ENCODE data around the gene ACSM3.

Gene ACSM3

DNA sequence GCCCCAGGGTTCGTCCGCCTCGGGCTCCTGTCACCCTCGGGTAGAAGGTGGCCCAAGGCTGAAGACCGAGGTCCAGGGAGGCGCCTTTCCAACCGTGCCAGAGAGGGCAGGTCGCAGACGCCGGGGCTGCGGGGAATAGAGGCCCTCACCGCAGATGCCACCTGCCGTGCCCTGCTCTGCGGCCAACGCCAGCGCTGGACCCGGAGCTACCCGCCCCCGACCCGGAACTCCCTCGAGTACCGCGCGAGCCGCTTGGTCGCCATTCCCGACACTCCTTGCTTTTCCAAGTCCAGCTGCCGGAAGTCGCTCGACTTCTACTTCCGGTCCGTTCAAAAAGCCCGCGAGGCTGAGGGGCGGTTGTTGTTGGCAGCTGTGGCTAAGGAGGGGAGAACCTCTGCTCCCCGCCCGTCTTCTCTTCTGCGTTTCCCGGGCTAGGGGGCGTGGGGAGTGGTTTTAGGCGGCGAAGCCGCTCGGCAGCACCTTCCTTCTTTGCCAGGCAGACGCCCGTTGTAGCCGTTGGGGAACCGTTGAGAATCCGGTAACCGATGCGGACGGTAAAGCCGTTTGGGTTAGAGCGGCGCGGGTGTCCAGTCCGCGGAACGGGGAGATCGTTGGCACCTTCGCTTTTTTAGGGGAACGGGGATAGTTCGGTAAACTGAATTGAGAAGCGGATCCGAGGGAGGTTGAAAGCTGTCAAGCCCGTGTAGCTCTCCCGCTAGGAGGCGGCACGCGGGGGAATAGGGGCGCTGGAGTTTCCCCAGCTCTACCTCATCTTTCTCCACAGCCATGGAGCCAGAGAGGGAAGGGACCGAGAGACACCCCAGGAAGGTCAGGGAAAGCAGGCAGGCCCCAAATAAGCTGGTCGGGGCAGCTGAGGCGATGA lies 42.6 kb downstream of the ACSM3 start, which contains the start of the genes ERI2 and REXO5:
ERI2 (minus strand) TSS at position 305 of the 883 bp plus-strand sequence; CDS start at position 263, 42 bp downstream.
REXO5 (plus strand) TSS at position 360 of the 883 bp plus-strand sequence; CDS start at position 787, 427 bp downstream.
- TF ChIP-seq, protein P1, sequence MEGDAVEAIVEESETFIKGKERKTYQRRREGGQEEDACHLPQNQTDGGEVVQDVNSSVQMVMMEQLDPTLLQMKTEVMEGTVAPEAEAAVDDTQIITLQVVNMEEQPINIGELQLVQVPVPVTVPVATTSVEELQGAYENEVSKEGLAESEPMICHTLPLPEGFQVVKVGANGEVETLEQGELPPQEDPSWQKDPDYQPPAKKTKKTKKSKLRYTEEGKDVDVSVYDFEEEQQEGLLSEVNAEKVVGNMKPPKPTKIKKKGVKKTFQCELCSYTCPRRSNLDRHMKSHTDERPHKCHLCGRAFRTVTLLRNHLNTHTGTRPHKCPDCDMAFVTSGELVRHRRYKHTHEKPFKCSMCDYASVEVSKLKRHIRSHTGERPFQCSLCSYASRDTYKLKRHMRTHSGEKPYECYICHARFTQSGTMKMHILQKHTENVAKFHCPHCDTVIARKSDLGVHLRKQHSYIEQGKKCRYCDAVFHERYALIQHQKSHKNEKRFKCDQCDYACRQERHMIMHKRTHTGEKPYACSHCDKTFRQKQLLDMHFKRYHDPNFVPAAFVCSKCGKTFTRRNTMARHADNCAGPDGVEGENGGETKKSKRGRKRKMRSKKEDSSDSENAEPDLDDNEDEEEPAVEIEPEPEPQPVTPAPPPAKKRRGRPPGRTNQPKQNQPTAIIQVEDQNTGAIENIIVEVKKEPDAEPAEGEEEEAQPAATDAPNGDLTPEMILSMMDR (IDR thresholded peaks at IDR 0.05; ENCODE audit: borderline replicate concordance, insufficient read depth, low read depth, low read length) = peak; percentile 53; the same call in 1 of the 2 replicates
- H3K4me3 ChIP-seq (ENCODE audit: low read depth, low read length) = peak within 1 kb of the TSS; percentile 58

DNA sequence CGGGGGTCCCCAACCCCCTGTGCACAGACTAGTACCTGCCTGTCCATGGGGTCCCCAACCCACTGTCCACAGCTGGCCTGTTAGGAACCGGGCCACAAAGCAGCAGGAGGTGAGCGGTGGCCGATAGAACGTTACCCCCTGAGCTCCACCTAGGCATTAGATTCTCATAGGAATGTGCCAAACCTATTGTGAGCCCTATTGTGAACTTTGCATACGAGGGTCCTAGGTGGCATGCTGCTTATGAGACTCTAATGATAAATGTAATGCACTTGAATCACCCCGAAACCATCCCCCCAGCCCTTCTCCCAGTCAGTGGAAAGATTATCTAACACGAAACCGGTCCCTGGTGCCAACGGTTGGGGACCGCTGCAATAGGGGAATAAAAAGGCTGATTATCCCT lies 44.0 kb downstream of the ACSM3 start:
- TF ChIP-seq, protein P1 (IDR thresholded peaks at IDR 0.05; ENCODE audit: borderline replicate concordance, insufficient read depth, low read depth, low read length) = no peak
- H3K4me3 ChIP-seq (ENCODE audit: low read depth, low read length) = no peak overlapping the region

GRCh38 chr16:20811889-20812439 lies 48.1 kb downstream of the ACSM3 start:
- no peak overlapping the region for H3K4me3 ChIP-seq (ENCODE audit: low read depth, low read length)
- TF ChIP-seq, protein P1 (IDR thresholded peaks at IDR 0.05; ENCODE audit: borderline replicate concordance, insufficient read depth, low read depth, low read length) = no peak

DNA sequence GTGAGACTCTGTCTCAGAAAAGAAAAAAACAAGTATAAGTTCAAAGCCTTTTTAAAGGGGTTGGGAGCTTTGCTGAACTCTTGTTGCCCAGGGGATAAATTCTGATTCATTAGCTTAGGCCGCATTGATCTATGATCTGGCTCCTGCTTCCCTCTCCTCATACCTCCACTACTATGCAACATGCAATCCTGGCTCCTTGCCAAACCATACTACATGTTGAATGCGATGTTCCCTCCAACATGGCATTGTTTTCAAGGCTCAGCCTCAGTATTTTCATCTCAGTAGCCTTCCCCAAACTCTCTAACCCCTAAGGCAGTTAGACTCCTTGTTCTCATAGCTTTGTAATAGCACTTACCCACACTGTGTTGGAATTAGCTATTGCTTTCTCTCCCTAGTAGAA lies 48.7 kb downstream of the ACSM3 start:
- TF ChIP-seq, protein P1 (IDR thresholded peaks at IDR 0.05; ENCODE audit: borderline replicate concordance, insufficient read depth, low read depth, low read length) = no peak
- no peak overlapping the region for H3K4me3 ChIP-seq (ENCODE audit: low read depth, low read length)

DNA sequence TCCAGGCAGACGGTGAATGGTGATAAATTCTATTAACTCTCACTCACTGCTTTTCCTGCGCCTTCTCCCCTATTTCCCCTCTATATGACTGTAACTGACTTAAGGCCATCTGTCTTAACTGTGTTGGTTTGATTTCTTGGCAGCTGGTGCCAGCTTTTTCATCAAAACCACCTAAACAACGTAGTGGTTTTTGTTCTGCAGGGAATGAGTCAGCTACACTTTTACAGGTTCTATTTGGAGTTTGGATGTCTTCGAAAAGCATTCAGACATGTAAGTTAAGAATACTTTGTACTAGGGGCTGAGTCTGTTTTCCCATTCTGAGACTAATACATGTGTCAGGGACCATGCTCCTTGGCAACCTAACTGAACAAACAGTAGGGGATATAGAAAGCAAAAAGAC lies 51.0 kb downstream of the ACSM3 start:
- no peak overlapping the region for H3K4me3 ChIP-seq (ENCODE audit: low read depth, low read length)
- TF ChIP-seq, protein P1 (IDR thresholded peaks at IDR 0.05; ENCODE audit: borderline replicate concordance, insufficient read depth, low read depth, low read length) = no peak

GRCh38 chr16:20818929-20819585 lies 55.2 kb downstream of the ACSM3 start:
- H3K4me3 ChIP-seq (ENCODE audit: low read depth, low read length) = no peak overlapping the region
- TF ChIP-seq, protein P1 (IDR thresholded peaks at IDR 0.05; ENCODE audit: borderline replicate concordance, insufficient read depth, low read depth, low read length) = no peak

Data from GM12875 (cell line).